Fibroblast of lung (primary cell): Measurements from ENCODE around the gene ST8SIA6. TPM values are rescaled to one million over a fixed set of nuclear protein-coding genes. Genes with fewer than 3 reads are reported as not detected.

Source experiments
- DNase-seq, 2 donors: peaks; one replicate each; pipeline versions ENCODE4 v3.0.0 to v3.0.0-alpha.2; 2010; ENCODE audit warnings: low read depth in 2 of 2
- H2AFZ ChIP-seq: 2 replicates; pipeline ENCODE4 v1.5.1; 2012; ENCODE audit warnings: low read length, control low read depth, inconsistent platforms
- H3K27ac ChIP-seq: 2 replicates; pipeline ENCODE4 v1.5.1; 2011; ENCODE audit warnings: low read length, control low read depth; ENCODE audit not compliant: insufficient read depth
- H3K27me3 ChIP-seq: 2 replicates; pipeline ENCODE4 v1.5.1; 2011; ENCODE audit warnings: mild to moderate bottlenecking, low read length; ENCODE audit not compliant: control insufficient read depth, insufficient read depth
- H3K36me3 ChIP-seq: 2 replicates; pipeline ENCODE4 v1.5.1; 2011; ENCODE audit warnings: low read length; ENCODE audit not compliant: control insufficient read depth, insufficient read depth
- H3K4me1 ChIP-seq: 2 replicates; pipeline ENCODE4 v1.5.1; 2011; ENCODE audit warnings: low read length; ENCODE audit not compliant: control insufficient read depth, insufficient read depth; ENCODE audit errors: extremely low read depth
- H3K4me2 ChIP-seq: 2 replicates; pipeline ENCODE4 v1.5.1; 2011; ENCODE audit warnings: low read length, control low read depth; ENCODE audit not compliant: insufficient read depth; ENCODE audit errors: extremely low read depth
- H3K4me3 ChIP-seq, 4 experiments: fragments of 200-600 bp in 1 of 4; sonication (generic) in 1 of 4; replicated peaks in 1 of 4; 2 replicates each; pipeline ENCODE4 v1.5.1; 2011 to 2016; ENCODE audit warnings: low read length in 4 of 4, low read depth in 3 of 4, mild to moderate bottlenecking in 3 of 4, control low read depth in 2 of 4, inconsistent platforms in 1 of 4, mixed read lengths in 1 of 4; ENCODE audit not compliant: insufficient read depth in 1 of 4; ENCODE audit errors: control extremely low read depth in 1 of 4
- H3K79me2 ChIP-seq: 2 replicates; pipeline ENCODE4 v1.5.1; 2012; ENCODE audit warnings: mild to moderate bottlenecking, low read length, inconsistent platforms; ENCODE audit not compliant: control insufficient read depth, insufficient read depth
- H3K9ac ChIP-seq: 2 replicates; pipeline ENCODE4 v1.5.1; 2011; ENCODE audit warnings: mild to moderate bottlenecking, low read length, control low read depth; ENCODE audit not compliant: insufficient read depth
- H3K9me3 ChIP-seq: 2 replicates; pipeline ENCODE4 v1.5.1; 2012; ENCODE audit warnings: low read depth, low read length; ENCODE audit not compliant: control insufficient read depth, insufficient read depth
- H4K20me1 ChIP-seq: 2 replicates; pipeline ENCODE4 v1.5.1; 2011; ENCODE audit warnings: low read length; ENCODE audit not compliant: control insufficient read depth, insufficient read depth; ENCODE audit errors: extremely low read depth
- EZH2 ChIP-seq: IDR thresholded peaks from 2 replicates; pipeline ENCODE4 v1.5.1; 2012; ENCODE audit warnings: low read length, control low read depth, mild to moderate bottlenecking; ENCODE audit errors: missing control alignments
- polyA plus RNA-seq, 2 donors: library from polyadenylated mRNA; depleted of rRNA in 1 of 2; stranded (reverse) in 1 of 2; unstranded in 1 of 2; fragments of >200 nt; gene quantifications; 2 replicates each; pipeline ENCODE4 v1.2.1, GENCODE V29; 2011 to 2012; ENCODE audit warnings: missing spikeins in 1 of 2
- total RNA-seq: library from RNA; depleted of rRNA; stranded (reverse); fragments of >200 nt; gene quantifications from 2 replicates; pipeline ENCODE4 v1.2.1, GENCODE V29; 2014
- TF ChIP-seq, protein P1 (sequence below), 2 donors: IDR thresholded peaks in 1 of 2; conservative IDR thresholded peaks in 1 of 2; 1 replicate in 1 of 2; 2 replicates in 1 of 2; pipeline ENCODE4 v1.5.1; 2011 to 2012; ENCODE audit warnings: low read length in 2 of 2, control low read depth in 1 of 2, inconsistent platforms in 1 of 2, low read depth in 1 of 2, mild to moderate bottlenecking in 1 of 2

ST8SIA6 gene
- total and polyA plus RNA-seq, 2 donors (not counting 1 experiment from before 2014, with no cell fraction given), result under 0.01 to 0.05 TPM

DNA sequence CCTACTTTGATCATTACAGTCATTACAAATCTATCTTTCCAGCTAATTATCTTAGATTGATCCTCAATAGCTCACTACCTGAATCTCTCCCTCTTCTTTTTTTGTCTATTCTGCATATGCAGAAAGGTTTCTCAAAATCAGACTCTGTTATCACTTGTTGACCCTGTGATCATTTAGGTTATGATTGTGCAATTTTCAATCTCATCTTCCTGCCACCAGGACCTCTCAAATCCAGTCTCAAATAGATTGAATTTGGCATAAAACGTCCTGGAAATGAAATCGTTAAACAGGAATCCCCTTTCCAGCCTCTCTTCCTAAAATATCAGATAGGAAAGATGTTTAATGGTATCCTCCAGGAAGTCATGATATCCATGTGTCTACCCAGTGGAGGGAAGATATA, 96.6 kb downstream of the ST8SIA6 start:
- Histone ChIP-seq H3K27ac (no peak overlapping the region), H2AFZ (no peak overlapping the region), H3K36me3 (no peaks in the 10 kb centered on the region), H4K20me1 (no peaks in the 10 kb centered on the region), H3K4me3 (no peak overlapping the region), H3K9me3 (no peaks in the 10 kb centered on the region), H3K79me2 (no peaks in the 10 kb centered on the region), H3K4me2 (no peak overlapping the region), H3K9ac (no peak overlapping the region), H3K4me1 (no peaks in the 10 kb centered on the region), H3K27me3 (no peaks in the 10 kb centered on the region)
- DNase-seq, result no peak
- TF ChIP-seq, protein P1, sequence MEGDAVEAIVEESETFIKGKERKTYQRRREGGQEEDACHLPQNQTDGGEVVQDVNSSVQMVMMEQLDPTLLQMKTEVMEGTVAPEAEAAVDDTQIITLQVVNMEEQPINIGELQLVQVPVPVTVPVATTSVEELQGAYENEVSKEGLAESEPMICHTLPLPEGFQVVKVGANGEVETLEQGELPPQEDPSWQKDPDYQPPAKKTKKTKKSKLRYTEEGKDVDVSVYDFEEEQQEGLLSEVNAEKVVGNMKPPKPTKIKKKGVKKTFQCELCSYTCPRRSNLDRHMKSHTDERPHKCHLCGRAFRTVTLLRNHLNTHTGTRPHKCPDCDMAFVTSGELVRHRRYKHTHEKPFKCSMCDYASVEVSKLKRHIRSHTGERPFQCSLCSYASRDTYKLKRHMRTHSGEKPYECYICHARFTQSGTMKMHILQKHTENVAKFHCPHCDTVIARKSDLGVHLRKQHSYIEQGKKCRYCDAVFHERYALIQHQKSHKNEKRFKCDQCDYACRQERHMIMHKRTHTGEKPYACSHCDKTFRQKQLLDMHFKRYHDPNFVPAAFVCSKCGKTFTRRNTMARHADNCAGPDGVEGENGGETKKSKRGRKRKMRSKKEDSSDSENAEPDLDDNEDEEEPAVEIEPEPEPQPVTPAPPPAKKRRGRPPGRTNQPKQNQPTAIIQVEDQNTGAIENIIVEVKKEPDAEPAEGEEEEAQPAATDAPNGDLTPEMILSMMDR (conservative IDR thresholded peaks at IDR 0.05 in 1 of 2, IDR thresholded peaks at IDR 0.05 in 1 of 2; ENCODE audit: low read depth in 1 of 2, low read length in 2 of 2), result no peak
- TF ChIP-seq EZH2, result no peak

DNA sequence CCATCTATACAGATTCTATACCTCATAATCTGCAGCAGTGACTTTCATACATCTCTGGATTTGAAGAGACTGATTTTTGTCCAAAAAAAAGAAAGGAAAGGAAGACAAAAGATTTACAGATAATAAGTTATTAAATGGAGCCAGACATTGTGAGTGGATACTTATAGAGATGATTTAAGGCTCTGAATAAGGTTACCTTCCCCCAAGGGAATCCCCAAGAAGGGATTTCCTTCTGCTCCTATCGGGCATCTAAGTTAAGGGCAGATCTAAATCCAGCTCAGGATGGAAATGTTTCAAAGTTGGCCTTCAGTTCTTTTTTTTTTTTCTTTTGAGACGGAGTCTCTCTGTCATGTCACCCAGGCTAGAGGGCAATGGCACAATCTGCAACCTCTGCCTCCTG, 97.6 kb downstream of the ST8SIA6 start:
- Histone ChIP-seq H3K4me2 (no peak overlapping the region), H3K36me3 (no peaks in the 10 kb centered on the region), H4K20me1 (no peaks in the 10 kb centered on the region), H2AFZ (no peak overlapping the region), H3K4me1 (no peaks in the 10 kb centered on the region), H3K9ac (no peak overlapping the region), H3K27ac (no peak overlapping the region), H3K4me3 (no peak overlapping the region), H3K79me2 (no peaks in the 10 kb centered on the region), H3K27me3 (no peaks in the 10 kb centered on the region), H3K9me3 (no peaks in the 10 kb centered on the region)
- DNase-seq, result no peak
- TF ChIP-seq, protein P1 (conservative IDR thresholded peaks at IDR 0.05 in 1 of 2, IDR thresholded peaks at IDR 0.05 in 1 of 2; ENCODE audit: low read depth in 1 of 2, low read length in 2 of 2), result no peak
- no peak for TF ChIP-seq EZH2

DNA sequence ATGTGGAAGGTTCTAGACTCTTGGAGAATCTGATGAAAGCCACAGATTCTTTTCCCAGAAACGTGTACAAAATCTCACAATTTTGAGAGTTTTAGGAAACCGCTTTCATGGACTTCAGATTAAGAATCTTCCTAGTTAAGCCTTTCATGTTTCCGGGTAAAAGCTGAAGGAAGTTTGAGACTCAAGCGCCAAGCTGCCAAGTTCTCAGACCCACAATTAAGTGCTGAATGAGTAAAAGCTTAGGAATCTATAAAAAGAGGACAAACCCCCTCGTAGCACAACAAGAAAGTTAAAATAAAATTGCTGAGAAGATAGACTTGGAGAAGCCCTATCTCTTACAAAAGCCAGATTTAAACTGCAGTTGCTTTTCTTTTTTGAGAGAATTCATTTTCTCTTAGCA, 99.6 kb downstream of the ST8SIA6 start:
- Histone ChIP-seq H3K9ac (no peak overlapping the region), H3K79me2 (no peaks in the 10 kb centered on the region), H4K20me1 (no peaks in the 10 kb centered on the region), H3K4me1 (no peaks in the 10 kb centered on the region), H3K27me3 (no peaks in the 10 kb centered on the region), H2AFZ (no peak overlapping the region), H3K4me3 (no peak overlapping the region), H3K9me3 (no peaks in the 10 kb centered on the region), H3K27ac (no peak overlapping the region), H3K4me2 (no peak overlapping the region), H3K36me3 (no peaks in the 10 kb centered on the region)
- TF ChIP-seq EZH2, result no peak
- TF ChIP-seq, protein P1 (conservative IDR thresholded peaks at IDR 0.05 in 1 of 2, IDR thresholded peaks at IDR 0.05 in 1 of 2; ENCODE audit: low read depth in 1 of 2, low read length in 2 of 2), result no peak
- DNase-seq, result peak; percentile 21 to 66
